Raji (cell line): Measurements from ENCODE around the gene CENPU.

Experiments
- POLR2A ChIP-seq: IDR thresholded peaks from 2 replicates; pipeline ENCODE4 v1.6.1; 2011; ENCODE audit warnings: low read depth, low read length, control low read depth; ENCODE audit not compliant: insufficient read depth

The CENPU gene

GRCh38 chr4:184688005-184688404 is 45.9 kb downstream of the CENPU start:
- no peak for TF ChIP-seq POLR2A

- no peak for TF ChIP-seq POLR2A
Observed at GRCh38 chr4:184684491-184685189, 49.3 kb downstream of the CENPU start.

- no peak for TF ChIP-seq POLR2A
Observed at GRCh38 chr4:184681916-184682315, 52.0 kb downstream of the CENPU start.

GRCh38 chr4:184680698-184681097 is 53.2 kb downstream of the CENPU start:
- no peak for TF ChIP-seq POLR2A

- no peak for TF ChIP-seq POLR2A
Observed at GRCh38 chr4:184675821-184676492, 57.9 kb downstream of the CENPU start.

GRCh38 chr4:184675018-184675417 is 58.9 kb downstream of the CENPU start:
- TF ChIP-seq POLR2A, result no peak

- TF ChIP-seq POLR2A, result no peak
Observed at GRCh38 chr4:184674011-184674410, 59.9 kb downstream of the CENPU start.

- no peak for TF ChIP-seq POLR2A
Observed at GRCh38 chr4:184672741-184673140, 61.2 kb downstream of the CENPU start.

- no peak for TF ChIP-seq POLR2A
Observed at GRCh38 chr4:184671101-184671500, 62.8 kb downstream of the CENPU start.

GRCh38 chr4:184669251-184669650 is 64.6 kb downstream of the CENPU start:
- no peak for TF ChIP-seq POLR2A

GRCh38 chr4:184668511-184669114 is 65.3 kb downstream of the CENPU start:
- no peak for TF ChIP-seq POLR2A

GRCh38 chr4:184668096-184668495 is 65.8 kb downstream of the CENPU start:
- TF ChIP-seq POLR2A, result no peak

GRCh38 chr4:184666670-184667069 is 67.2 kb downstream of the CENPU start:
- no peak for TF ChIP-seq POLR2A

GRCh38 chr4:184664445-184665210 is 69.3 kb downstream of the CENPU start:
- no peak for TF ChIP-seq POLR2A

- no peak for TF ChIP-seq POLR2A
Observed at GRCh38 chr4:184662236-184662635, 71.7 kb downstream of the CENPU start.
